ENCODE results near the gene D2HGDH. TPM values are rescaled to one million over a fixed set of nuclear protein-coding genes. Genes with fewer than 3 reads are reported as not detected.

The D2HGDH gene
- total and polyA plus RNA-seq, 2 of the 8 experiments (the other 6 are each of a cell fraction or from before 2014, with no cell fraction given) = 3.4 to 8.1 TPM

DNA sequence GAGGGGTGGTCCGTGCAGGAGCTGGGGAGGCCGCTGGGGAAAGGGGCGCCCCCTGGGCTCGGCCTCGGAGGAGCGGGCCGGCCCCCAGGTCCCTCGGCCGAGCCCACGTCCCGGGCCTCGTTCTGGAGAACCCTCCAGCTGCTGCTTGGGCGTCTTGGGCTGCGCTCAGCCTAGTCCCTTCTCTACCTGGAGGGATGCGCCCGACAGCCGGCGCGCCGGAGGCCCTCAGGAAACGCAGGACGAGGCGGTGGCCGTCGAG is 293 bp upstream of the D2HGDH start:
- DNase-seq (ENCODE audit: low read depth in 1 of 2, low spot score in 2 of 2) (no peak), FAIRE-seq (no peak)
- Histone ChIP-seq H2BK15ac (ENCODE audit: low read length) (no peak overlapping the region), H3K27me3 (replicated peaks in 1 of 4; ENCODE audit: control insufficient read depth in 3 of 4, extremely low read depth in 1 of 4, insufficient read depth in 3 of 4, low read length in 3 of 4) (peaks cover 0 to 4% (median 3%) of the 10 kb centered on the region in 4 experiments; a peak in 4 of 7 replicates), H3K4me3 (ENCODE audit: extremely low read depth in 1 of 4, insufficient read depth in 2 of 4, low read depth in 3 of 4, low read length in 4 of 4) (peak overlapping the region; percentile 46 to 94 (median 64)), H2AK5ac (ENCODE audit: low read depth, low read length) (peak overlapping the region; percentile 65; the same call in 1 of the 2 replicates), H2BK20ac (ENCODE audit: low read length) (no peak overlapping the region), H3K36me3 (ENCODE audit: control insufficient read depth in 2 of 4, insufficient read depth in 4 of 4, low read length in 3 of 4) (no peaks in the 10 kb centered on the region), H3K56ac (replicated peaks; ENCODE audit: insufficient read length, low read depth, low read length) (no peak overlapping the region), H4K20me1 (replicated peaks in 1 of 2; ENCODE audit: control insufficient read depth in 1 of 2, insufficient read depth in 2 of 2, low read length in 2 of 2) (peaks cover 0 to 5% of the 10 kb centered on the region in 2 experiments), H4K91ac (replicated peaks; ENCODE audit: insufficient read length, low read length) (no peak overlapping the region), H2BK120ac (replicated peaks; ENCODE audit: low read depth, low read length) (no peak overlapping the region), H3K23me2 (ENCODE audit: low read depth, low read length) (peaks cover 12% of the 10 kb centered on the region; the same call in 1 of the 2 replicates), H3K4me2 (ENCODE audit: insufficient read depth in 1 of 2, low read depth in 2 of 2, low read length in 2 of 2) (peak overlapping the region; percentile 72 to 73), H3K79me2 (ENCODE audit: control insufficient read depth in 1 of 2, insufficient read depth in 2 of 2, low read length in 2 of 2) (no peaks in the 10 kb centered on the region), H2BK12ac (ENCODE audit: low read depth, low read length) (no peak overlapping the region), H3K4ac (replicated peaks; ENCODE audit: insufficient read length, low read depth, low read length) (no peak overlapping the region), H3K14ac (ENCODE audit: insufficient read length) (no peak overlapping the region), H2BK5ac (ENCODE audit: low read depth, low read length) (no peak overlapping the region), H3K27ac (ENCODE audit: low read depth, low read length) (no peak overlapping the region), H3K18ac (ENCODE audit: extremely low read depth, low read length) (0 out of 2 replicates have a peak overlapping the region, but pooled peaks have one; percentile 32), H3K9ac (replicated peaks in 1 of 4; ENCODE audit: extremely low read depth in 1 of 4, low read depth in 3 of 4, low read length in 3 of 4) (no peak overlapping the region), H3K4me1 (replicated peaks in 1 of 4; ENCODE audit: control insufficient read depth in 3 of 4, insufficient read depth in 4 of 4, low read length in 3 of 4) (peaks cover 0 to 6% (median 0%) of the 10 kb centered on the region in 4 experiments; a peak in 2 of 7 replicates), H3K79me1 (ENCODE audit: low read depth, low read length) (peaks cover 2% of the 10 kb centered on the region; the same call in 1 of the 2 replicates), H4K8ac (ENCODE audit: extremely low read depth, insufficient read depth, low read length) (no peak overlapping the region), H3K23ac (ENCODE audit: insufficient read length) (no peak overlapping the region), H2AFZ (ENCODE audit: low read length) (0 out of 2 replicates have a peak overlapping the region, but pooled peaks have one; percentile 61), H3K9me3 (ENCODE audit: insufficient read depth in 2 of 2, low read depth in 1 of 2, low read length in 1 of 2) (no peaks in the 10 kb centered on the region), H4K5ac (ENCODE audit: insufficient read length, low read depth, low read length) (no peak overlapping the region)
- POLR2A ChIA-PET (ENCODE audit: partially characterized antibody) = interaction anchor here (0.6 to 10.7 kb wide), 9 partner anchors 9 to 97 kb away, joined by 3 to 64 read pairs (median 3); partner anchors contain the start of genes ATG4B, ING5 and THAP4
- TF ChIP-seq POLR2A (IDR thresholded peaks at IDR 0.05; ENCODE audit: control extremely low read depth in 1 of 2, low read depth in 2 of 2, low read length in 2 of 2) (peak in 1 of 2 experiments; percentile 47; a peak in 1 of 3 replicates), KDM4A (IDR thresholded peaks at IDR 0.05; ENCODE audit: low read depth, low read length, severe bottlenecking) (peak; percentile 46), TAF7 (optimal IDR thresholded peaks at IDR 0.05; ENCODE audit: borderline replicate concordance, low read depth, low read length) (peak; percentile 69), SRF (IDR thresholded peaks at IDR 0.05; ENCODE audit: low read depth, low read length) (no peak), RBBP5 (IDR thresholded peaks at IDR 0.05; ENCODE audit: borderline replicate concordance, low read depth, low read length) (peak; percentile 7; the same call in 1 of the 2 replicates), RFX5 (IDR thresholded peaks at IDR 0.05; ENCODE audit: borderline replicate concordance, low read depth, low read length) (no peak), TBP (IDR thresholded peaks at IDR 0.05; ENCODE audit: low read depth, low read length) (0 out of 2 replicates have a peak, but pooled peaks have one; percentile 6), TAF1 (IDR thresholded peaks at IDR 0.05; ENCODE audit: low read depth, low read length) (0 out of 2 replicates have a peak, but pooled peaks have one; percentile 61), CREB1 (IDR thresholded peaks at IDR 0.05) (0 out of 2 replicates have a peak, but pooled peaks have one; percentile 22)
- TF ChIP-seq, protein P1, sequence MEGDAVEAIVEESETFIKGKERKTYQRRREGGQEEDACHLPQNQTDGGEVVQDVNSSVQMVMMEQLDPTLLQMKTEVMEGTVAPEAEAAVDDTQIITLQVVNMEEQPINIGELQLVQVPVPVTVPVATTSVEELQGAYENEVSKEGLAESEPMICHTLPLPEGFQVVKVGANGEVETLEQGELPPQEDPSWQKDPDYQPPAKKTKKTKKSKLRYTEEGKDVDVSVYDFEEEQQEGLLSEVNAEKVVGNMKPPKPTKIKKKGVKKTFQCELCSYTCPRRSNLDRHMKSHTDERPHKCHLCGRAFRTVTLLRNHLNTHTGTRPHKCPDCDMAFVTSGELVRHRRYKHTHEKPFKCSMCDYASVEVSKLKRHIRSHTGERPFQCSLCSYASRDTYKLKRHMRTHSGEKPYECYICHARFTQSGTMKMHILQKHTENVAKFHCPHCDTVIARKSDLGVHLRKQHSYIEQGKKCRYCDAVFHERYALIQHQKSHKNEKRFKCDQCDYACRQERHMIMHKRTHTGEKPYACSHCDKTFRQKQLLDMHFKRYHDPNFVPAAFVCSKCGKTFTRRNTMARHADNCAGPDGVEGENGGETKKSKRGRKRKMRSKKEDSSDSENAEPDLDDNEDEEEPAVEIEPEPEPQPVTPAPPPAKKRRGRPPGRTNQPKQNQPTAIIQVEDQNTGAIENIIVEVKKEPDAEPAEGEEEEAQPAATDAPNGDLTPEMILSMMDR (IDR thresholded peaks at IDR 0.05; ENCODE audit: control extremely low read depth in 1 of 3, insufficient read depth in 1 of 3, low read depth in 1 of 3, low read length in 3 of 3) = peak in 1 of 3 experiments; percentile 6; a peak in 1 of 4 replicates
- CTCF ChIA-PET (ENCODE audit: partially characterized antibody) = interaction anchor here (0.8 to 4.0 kb wide), 16 partner anchors 9 to 196 kb away, joined by 3 to 28 read pairs (median 4); partner anchors contain the start of genes DTYMK and ING5
- WGBS, 2 experiments (ENCODE audit: extremely low coverage in 1 of 2, insufficient coverage in 1 of 2, insufficient read length in 1 of 2, insufficient replicate concordance in 2 of 2, low coverage in 1 of 2, low lambda C conversion rate in 2 of 2, missing lambda C conversion rate in 1 of 2) = 18% methylated on average over 12 of the region's 25 CpGs; no CpG with 5 or more reads in 1 of the 2 experiments
